Motor neuron (in vitro differentiated cells): ENCODE data around the gene DPPA5. TPM values are rescaled to one million over a fixed set of nuclear protein-coding genes. Genes with fewer than 3 reads are reported as not detected.

Experiments used
- ATAC-seq, 8 experiments: fragments of 200-7000 bp; cut with Tn5 transposase; replicated peaks in 6 of 8; 2 replicates each; pipeline ENCODE4 v1.8.0; 2021; ENCODE audit warnings: mild to moderate bottlenecking in 8 of 8, moderate library complexity in 8 of 8
- H3K27ac ChIP-seq, 2 donors: fragments of 250-450 bp; sonication (Bioruptor Pico); 2 replicates each; pipeline ENCODE4 v1.9.0; 2021; ENCODE audit warnings: antibody characterized with exemption in 2 of 2, mild to moderate bottlenecking in 2 of 2, moderate library complexity in 1 of 2
- H3K4me1 ChIP-seq, 2 donors: fragments of 250-450 bp; sonication (Bioruptor Pico); replicated peaks in 1 of 2; 2 replicates each; pipeline ENCODE4 v1.6.1; 2021; ENCODE audit warnings: antibody characterized with exemption in 2 of 2, mild to moderate bottlenecking in 2 of 2, moderate library complexity in 1 of 2
- H3K4me3 ChIP-seq, 5 donors: fragments of 250-450 bp; sonication (Bioruptor Pico); 2 replicates each; pipeline ENCODE4 v1.9.0; 2021; ENCODE audit warnings: antibody characterized with exemption in 5 of 5, mild to moderate bottlenecking in 5 of 5, moderate library complexity in 4 of 5
- WGBS, 10 experiments: fragments of 450-650 bp; shearing (Covaris generic); methylation state at CpG; one replicate each; pipeline ENCODE4 v1.0.0; 2022; 5-methylcytosine and 5-hydroxymethylcytosine counted together
- in situ Hi-C, 9 experiments: fragments of 400-800 bp; cut with MboI; loops; one replicate each; pipeline ENCODE4 v1.15.0; 2021; ENCODE audit warnings: low sequenced_read_pairs in 9 of 9, low pct_unique_long_range_greater_than_20kb in 2 of 9; ENCODE audit not compliant: unreplicated experiment in 9 of 9
- total RNA-seq, 8 experiments: library from RNA; unstranded; fragments of 300-600 nt; gene quantifications; 2 replicates each; pipeline versions ENCODE4 v1.2.3 to v1.2.4, GENCODE V29; 2022

DPPA5 gene
- total RNA-seq, 8 experiments from 2014 or later: not detected

- in situ Hi-C loops: no loop called here
- H3K27ac ChIP-seq: no peak overlapping the region
- ATAC-seq: no peak
- no peaks in the 10 kb centered on the region for H3K4me1 ChIP-seq
- H3K4me3 ChIP-seq: no peak overlapping the region
- 30 to 100% (median 76%) methylated on average over 1 to 3 of the region's 3 CpGs; no CpG with 5 or more reads in 1 of the 10 experiments for WGBS, 10 experiments
These were observed 23.1 kb upstream of the DPPA5 start for GRCh38 chr6:73377225-73377624.

- ATAC-seq: no peak
- WGBS, 10 experiments: 60 to 100% (median 83%) methylated on average over 1 of the region's 1 CpG; no CpG with 5 or more reads in 6 of the 10 experiments
- no peaks in the 10 kb centered on the region for H3K4me1 ChIP-seq
- no peak overlapping the region for H3K27ac ChIP-seq
- H3K4me3 ChIP-seq: no peak overlapping the region
- in situ Hi-C loops: no loop called here
These were observed 21.1 kb upstream of the DPPA5 start for GRCh38 chr6:73375216-73375615.

- ATAC-seq: no peak
- Histone ChIP-seq H3K4me1 (no peaks in the 10 kb centered on the region), H3K4me3 (no peak overlapping the region), H3K27ac (no peak overlapping the region)
- in situ Hi-C loops: no loop called here
- 50 to 100% (median 86%) methylated on average over 1 to 7 of the region's 10 CpGs; no CpG with 5 or more reads in 1 of the 10 experiments for WGBS, 10 experiments
These were observed 18.4 kb upstream of the DPPA5 start for GRCh38 chr6:73372516-73372915.

DNA sequence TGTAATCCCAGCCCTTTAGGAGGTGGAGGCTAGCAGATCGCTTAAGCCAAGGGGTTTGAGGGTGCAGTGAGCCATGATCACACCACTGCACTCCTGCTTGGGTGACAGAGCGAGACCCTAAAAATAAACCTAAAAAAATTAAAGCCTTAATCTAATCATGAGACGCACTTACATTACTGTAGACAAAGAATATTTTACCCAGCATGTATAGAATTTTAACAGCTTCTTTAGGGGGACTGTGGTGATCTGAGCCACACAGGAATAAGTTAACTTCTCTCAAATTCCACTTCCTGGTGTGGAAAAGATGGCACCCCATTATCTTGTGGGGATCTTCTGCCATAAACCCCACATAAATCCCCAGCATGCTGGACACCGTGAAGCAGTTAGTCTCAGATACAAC lies 17.9 kb upstream of the DPPA5 start:
- WGBS, 10 experiments: 66 to 100% (median 91%) methylated on average over 1 to 4 of the region's 4 CpGs; no CpG with 5 or more reads in 2 of the 10 experiments
- H3K4me1 ChIP-seq: no peaks in the 10 kb centered on the region
- in situ Hi-C loops: no loop called here
- H3K4me3 ChIP-seq: no peak overlapping the region
- no peak overlapping the region for H3K27ac ChIP-seq
- ATAC-seq: no peak

DNA sequence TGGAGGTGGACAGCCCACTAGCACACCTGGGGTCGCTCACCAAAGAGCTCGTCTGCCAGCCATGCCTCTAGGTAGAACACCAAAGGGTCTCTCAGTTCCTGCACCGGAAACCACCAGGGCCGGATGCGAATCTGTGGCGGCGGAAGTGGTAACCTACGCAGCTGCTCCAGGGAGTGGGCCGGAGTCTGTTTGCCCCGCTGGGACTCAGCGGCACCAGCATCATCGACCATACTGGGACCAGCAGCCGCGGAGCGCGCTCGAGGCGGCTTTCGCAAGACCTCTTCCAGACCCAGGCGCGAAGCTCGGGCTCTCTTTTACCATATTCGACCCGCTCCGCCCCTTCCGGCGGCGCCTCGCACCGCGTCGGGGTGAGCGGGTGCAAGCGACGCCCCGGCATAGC lies 15.5 kb upstream of the DPPA5 start, which contains the start of gene OOEP:
TSS of gene OOEP (minus strand) at position 335 of the 400 bp plus-strand sequence. CDS start at position 230, 105 bp downstream.
- no peak within 1 kb of the TSS for H3K27ac ChIP-seq
- no peak for ATAC-seq
- in situ Hi-C loops: no loop called here
- no peak within 1 kb of the TSS for H3K4me3 ChIP-seq
- 67 to 100% (median 100%) methylated on average over 1 to 11 of the region's 36 CpGs; no CpG with 5 or more reads in 6 of the 10 experiments for WGBS, 10 experiments
- no peaks in the 10 kb centered on the region for H3K4me1 ChIP-seq

GRCh38 chr6:73369157-73369556 lies 15.1 kb upstream of the DPPA5 start:
- H3K4me3 ChIP-seq: no peak overlapping the region
- H3K27ac ChIP-seq: no peak overlapping the region
- in situ Hi-C loops: no loop called here
- no peaks in the 10 kb centered on the region for H3K4me1 ChIP-seq
- 57 to 93% (median 89%) methylated on average over 3 to 14 of the region's 14 CpGs; no CpG with 5 or more reads in 3 of the 10 experiments for WGBS, 10 experiments
- no peak for ATAC-seq

DNA sequence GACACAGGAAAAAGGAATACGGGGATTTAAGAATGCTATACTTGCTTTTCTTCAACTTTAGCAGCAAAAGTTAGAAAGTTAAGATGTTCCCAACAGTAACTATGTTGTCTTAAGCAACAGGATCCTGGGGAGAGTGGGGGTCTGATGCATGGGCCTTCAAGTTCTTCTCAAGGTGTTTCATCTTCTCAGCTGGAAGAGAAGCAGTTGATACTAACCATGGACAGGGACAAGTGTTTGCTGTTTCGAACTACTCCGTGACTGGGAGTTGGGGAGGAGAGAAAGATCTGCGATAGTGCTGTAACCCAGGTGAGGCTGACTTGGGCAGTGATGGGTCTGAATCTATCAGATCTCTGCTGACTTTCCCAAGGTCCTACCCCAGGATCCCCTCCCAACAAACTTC lies 14.6 kb upstream of the DPPA5 start:
- 17 to 100% (median 87%) methylated on average over 1 to 4 of the region's 4 CpGs; no CpG with 5 or more reads in 1 of the 10 experiments for WGBS, 10 experiments
- no peak for ATAC-seq
- Histone ChIP-seq H3K4me1 (no peaks in the 10 kb centered on the region), H3K27ac (no peak overlapping the region), H3K4me3 (no peak overlapping the region)
- in situ Hi-C loops: no loop called here

DNA sequence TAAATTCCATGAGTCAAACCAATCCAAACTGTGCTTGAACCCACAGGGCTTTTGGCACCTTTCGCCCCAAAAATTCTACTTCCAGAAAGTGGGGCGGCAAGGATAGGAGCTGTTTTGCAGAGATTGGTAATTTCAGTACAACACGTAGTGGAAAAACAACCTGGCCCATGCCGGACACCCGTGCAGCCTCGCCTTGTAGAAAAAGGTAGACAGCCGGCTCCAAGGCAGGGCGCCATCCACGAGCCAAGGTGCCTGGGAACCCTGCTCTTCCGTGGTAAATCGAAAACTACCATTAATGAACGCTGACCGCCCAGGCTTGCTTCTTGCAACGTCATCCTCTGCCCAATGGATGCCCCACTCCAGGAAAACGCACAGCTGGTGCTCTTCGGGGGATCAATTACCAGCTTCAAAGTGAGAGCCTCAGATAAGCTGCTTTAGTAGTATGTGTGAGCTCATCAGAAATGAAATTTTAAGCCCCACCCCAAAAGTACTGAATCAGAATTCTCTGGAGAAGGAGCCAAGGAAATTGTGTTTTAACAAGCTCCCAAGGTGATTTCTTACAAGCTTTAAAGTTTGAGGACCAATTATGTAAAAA lies 13.8 kb upstream of the DPPA5 start:
- Histone ChIP-seq H3K4me1 (no peaks in the 10 kb centered on the region), H3K27ac (no peak overlapping the region), H3K4me3 (no peak overlapping the region)
- in situ Hi-C loops: no loop called here
- 32 to 92% (median 67%) methylated on average over 2 to 13 of the region's 16 CpGs for WGBS, 10 experiments
- no peak for ATAC-seq

DNA sequence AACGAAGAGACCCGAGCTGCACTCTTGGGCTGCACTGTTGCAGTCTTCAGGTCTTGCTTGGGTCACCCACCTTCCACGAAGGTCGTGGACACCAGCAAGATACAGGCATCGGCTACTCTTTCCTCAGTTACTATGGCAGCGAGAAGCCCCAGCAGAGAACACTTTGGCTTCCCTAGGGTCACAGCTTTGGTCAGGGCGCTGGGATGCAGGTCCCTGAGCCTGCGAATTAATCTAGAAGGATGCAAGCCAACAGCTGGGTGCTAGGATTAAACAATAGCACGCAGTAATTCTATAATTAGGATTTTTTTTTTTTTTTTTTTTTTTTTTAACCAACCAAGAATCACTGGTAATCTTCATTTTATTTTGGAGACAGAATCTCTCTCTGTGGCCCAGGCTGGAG lies 10.5 kb upstream of the DPPA5 start:
- ATAC-seq: no peak
- H3K4me3 ChIP-seq: no peak overlapping the region
- in situ Hi-C loops: no loop called here
- H3K27ac ChIP-seq: no peak overlapping the region
- 33 to 100% (median 83%) methylated on average over 1 to 7 of the region's 9 CpGs for WGBS, 10 experiments
- H3K4me1 ChIP-seq: no peaks in the 10 kb centered on the region

- in situ Hi-C loops: no loop called here
- no peak overlapping the region for H3K27ac ChIP-seq
- ATAC-seq: no peak
- no peak overlapping the region for H3K4me3 ChIP-seq
- 40 to 100% (median 91%) methylated on average over 1 to 7 of the region's 14 CpGs; no CpG with 5 or more reads in 2 of the 10 experiments for WGBS, 10 experiments
- H3K4me1 ChIP-seq: no peaks in the 10 kb centered on the region
These were observed 10.0 kb upstream of the DPPA5 start for GRCh38 chr6:73364121-73364520.

DNA sequence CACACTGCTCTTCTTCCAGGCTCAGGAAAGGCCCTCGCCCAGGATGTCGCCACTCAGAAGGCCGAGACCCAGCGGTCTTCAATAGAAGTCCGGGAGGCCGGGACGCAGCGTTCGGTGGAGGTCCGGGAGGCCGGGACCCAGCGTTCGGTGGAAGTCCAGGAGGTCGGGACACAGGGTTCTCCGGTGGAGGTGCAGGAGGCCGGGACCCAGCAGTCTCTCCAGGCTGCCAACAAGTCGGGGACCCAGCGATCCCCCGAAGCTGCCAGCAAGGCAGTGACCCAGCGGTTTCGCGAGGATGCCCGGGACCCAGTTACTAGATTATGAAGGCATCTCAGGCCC lies 9.4 kb upstream of the DPPA5 start:
- Histone ChIP-seq H3K4me3 (no peak overlapping the region), H3K27ac (no peak overlapping the region), H3K4me1 (no peaks in the 10 kb centered on the region)
- ATAC-seq: no peak
- 94 to 97% (median 95%) methylated on average over 8 to 11 of the region's 23 CpGs; no CpG with 5 or more reads in 7 of the 10 experiments for WGBS, 10 experiments
- in situ Hi-C loops: no loop called here

- H3K4me1 ChIP-seq: no peaks in the 10 kb centered on the region
- H3K27ac ChIP-seq: no peak overlapping the region
- WGBS, 10 experiments: 89 to 100% (median 95%) methylated on average over 1 to 5 of the region's 31 CpGs; no CpG with 5 or more reads in 6 of the 10 experiments
- ATAC-seq: no peak
- in situ Hi-C loops: no loop called here
- H3K4me3 ChIP-seq: no peak overlapping the region
These were observed 8.9 kb upstream of the DPPA5 start for GRCh38 chr6:73362869-73363536.

DNA sequence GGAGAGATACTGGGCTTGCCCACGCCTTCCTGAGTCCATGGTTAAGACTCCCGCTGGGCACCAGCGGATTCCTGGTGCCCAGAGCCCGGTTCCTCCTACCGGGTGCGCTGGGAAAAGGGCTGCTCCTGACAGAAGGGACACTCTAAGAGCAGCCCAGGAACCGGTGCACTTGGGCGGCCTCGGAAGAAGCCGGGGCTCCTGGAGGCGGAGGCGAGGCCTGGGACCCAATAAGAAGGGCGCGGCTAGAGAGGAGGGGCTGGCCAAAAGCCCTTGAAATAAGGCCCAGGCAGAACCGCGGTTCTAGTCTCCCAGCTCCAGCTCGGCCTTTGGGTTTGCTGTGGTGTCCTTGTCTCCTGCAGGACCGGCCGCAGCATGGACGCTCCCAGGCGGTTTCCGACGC lies 8.3 kb upstream of the DPPA5 start, which contains the start of gene KHDC3L:
TSS of gene KHDC3L (plus strand) at position 301 of the 400 bp plus-strand sequence. CDS start at position 373, 72 bp downstream.
- H3K4me3 ChIP-seq: no peak within 1 kb of the TSS
- no peak within 1 kb of the TSS for H3K27ac ChIP-seq
- no peaks in the 10 kb centered on the region for H3K4me1 ChIP-seq
- no peak for ATAC-seq
- 80 to 100% (median 93%) methylated on average over 1 to 8 of the region's 23 CpGs; no CpG with 5 or more reads in 3 of the 10 experiments for WGBS, 10 experiments
- in situ Hi-C loops: no loop called here
